HCT116 (cell line): ENCODE measurements around the gene TCF7L1.

Experiments used
- CTCF ChIP-seq, 3 experiments: fragments of 200-600 bp in 1 of 3; sonication (generic) in 1 of 3; IDR thresholded peaks in 2 of 3; conservative IDR thresholded peaks in 1 of 3; 2 replicates each; pipeline ENCODE4 v1.5.1; 2012 to 2017; ENCODE audit warnings: low read depth in 2 of 3, low read length in 2 of 3, antibody characterized with exemption in 1 of 3, borderline replicate concordance in 1 of 3, control low read depth in 1 of 3, mild to moderate bottlenecking in 1 of 3, mixed read lengths in 1 of 3, mixed run types in 1 of 3, moderate library complexity in 1 of 3; ENCODE audit not compliant: insufficient read depth in 1 of 3
- EZH2 ChIP-seq: fragments of 200-600 bp; sonication (generic); IDR thresholded peaks from 2 replicates; pipeline ENCODE4 v1.6.1; 2017; ENCODE audit warnings: antibody characterized with exemption, mixed run types
- JUND ChIP-seq: IDR thresholded peaks from 2 replicates; pipeline ENCODE4 v1.6.1; 2012
- MAX ChIP-seq: IDR thresholded peaks from 2 replicates; pipeline ENCODE4 v1.6.1; 2012
- POLR2A ChIP-seq: IDR thresholded peaks from 2 replicates; pipeline ENCODE4 v1.7.0; 2011; ENCODE audit warnings: borderline replicate concordance; ENCODE audit not compliant: insufficient read depth, insufficient read length; ENCODE audit errors: extremely low read depth
- POLR2AphosphoS5 ChIP-seq: IDR thresholded peaks from 2 replicates; pipeline ENCODE4 v1.6.1; 2011; ENCODE audit warnings: mild to moderate bottlenecking, low read depth, low read length, moderate library complexity
- SP1 ChIP-seq: IDR thresholded peaks from 2 replicates; pipeline ENCODE4 v1.6.1; 2012; ENCODE audit warnings: low read depth
- SRF ChIP-seq: IDR thresholded peaks from 2 replicates; pipeline ENCODE4 v1.6.1; 2012; ENCODE audit warnings: low read depth
- TCF7L2 ChIP-seq: IDR thresholded peaks from 2 replicates; pipeline ENCODE4 v1.7.0; 2011; ENCODE audit warnings: borderline replicate concordance, inconsistent platforms; ENCODE audit not compliant: insufficient read depth, insufficient read length; ENCODE audit errors: extremely low read depth
- ZNF274 ChIP-seq: fragments of 200-500 bp; sonication (Bioruptor generic); IDR thresholded peaks from 2 replicates; pipeline ENCODE4 v1.6.1; 2014; ENCODE audit warnings: mild to moderate bottlenecking, low read depth, low read length, inconsistent platforms
- TF ChIP-seq, protein P1 (sequence below): IDR thresholded peaks from 2 replicates; pipeline ENCODE4 v1.6.1; 2012; ENCODE audit warnings: low read depth

DNA sequence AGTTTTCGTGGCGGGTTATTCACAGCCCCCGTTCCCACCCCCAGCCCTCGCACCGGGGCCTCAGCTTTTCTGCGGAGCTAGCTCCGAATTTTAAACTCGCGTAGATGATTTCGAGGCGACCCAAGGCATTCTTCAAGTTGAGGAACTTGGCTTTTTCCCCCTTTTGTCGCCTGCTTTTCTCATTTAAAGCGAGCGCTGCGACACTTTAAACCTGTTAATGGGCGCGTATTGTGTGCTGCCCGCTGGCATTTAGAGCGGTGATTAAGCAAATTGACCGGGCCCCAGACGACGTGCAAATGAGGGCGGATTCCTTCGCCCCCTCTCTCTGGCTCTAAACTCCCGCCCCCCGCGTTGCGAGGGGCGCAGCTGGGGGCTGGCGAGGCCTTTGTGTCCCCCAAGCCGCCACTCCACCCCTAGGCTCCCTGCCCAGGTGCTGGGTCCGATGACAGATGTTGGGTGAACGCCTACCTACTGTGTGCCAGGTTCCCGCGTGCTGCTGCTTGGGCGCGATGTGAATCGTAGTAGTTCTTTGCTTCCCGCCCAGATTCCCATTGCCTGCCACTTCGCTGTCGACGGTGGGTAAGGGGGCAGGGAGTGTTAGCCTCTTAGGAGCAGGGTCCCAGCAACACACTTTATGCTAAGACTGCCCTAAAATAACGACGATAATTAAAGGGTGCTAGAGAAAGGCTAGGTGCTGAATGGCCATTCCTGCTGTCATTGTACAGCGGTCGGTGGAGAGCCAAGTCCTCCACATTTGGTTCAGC, 1.9 kb downstream of the TCF7L1 start:
- TF ChIP-seq CTCF (IDR thresholded peaks at IDR 0.05 in 2 of 3, conservative IDR thresholded peaks at IDR 0.05 in 1 of 3; ENCODE audit: borderline replicate concordance in 1 of 3, insufficient read depth in 1 of 3, low read depth in 2 of 3, low read length in 2 of 3), result no peak
- TF ChIP-seq EZH2, result no peak
- TF ChIP-seq TCF7L2, result no peak
- no peak for TF ChIP-seq POLR2A
- no peak for TF ChIP-seq MAX
- TF ChIP-seq, protein P1, sequence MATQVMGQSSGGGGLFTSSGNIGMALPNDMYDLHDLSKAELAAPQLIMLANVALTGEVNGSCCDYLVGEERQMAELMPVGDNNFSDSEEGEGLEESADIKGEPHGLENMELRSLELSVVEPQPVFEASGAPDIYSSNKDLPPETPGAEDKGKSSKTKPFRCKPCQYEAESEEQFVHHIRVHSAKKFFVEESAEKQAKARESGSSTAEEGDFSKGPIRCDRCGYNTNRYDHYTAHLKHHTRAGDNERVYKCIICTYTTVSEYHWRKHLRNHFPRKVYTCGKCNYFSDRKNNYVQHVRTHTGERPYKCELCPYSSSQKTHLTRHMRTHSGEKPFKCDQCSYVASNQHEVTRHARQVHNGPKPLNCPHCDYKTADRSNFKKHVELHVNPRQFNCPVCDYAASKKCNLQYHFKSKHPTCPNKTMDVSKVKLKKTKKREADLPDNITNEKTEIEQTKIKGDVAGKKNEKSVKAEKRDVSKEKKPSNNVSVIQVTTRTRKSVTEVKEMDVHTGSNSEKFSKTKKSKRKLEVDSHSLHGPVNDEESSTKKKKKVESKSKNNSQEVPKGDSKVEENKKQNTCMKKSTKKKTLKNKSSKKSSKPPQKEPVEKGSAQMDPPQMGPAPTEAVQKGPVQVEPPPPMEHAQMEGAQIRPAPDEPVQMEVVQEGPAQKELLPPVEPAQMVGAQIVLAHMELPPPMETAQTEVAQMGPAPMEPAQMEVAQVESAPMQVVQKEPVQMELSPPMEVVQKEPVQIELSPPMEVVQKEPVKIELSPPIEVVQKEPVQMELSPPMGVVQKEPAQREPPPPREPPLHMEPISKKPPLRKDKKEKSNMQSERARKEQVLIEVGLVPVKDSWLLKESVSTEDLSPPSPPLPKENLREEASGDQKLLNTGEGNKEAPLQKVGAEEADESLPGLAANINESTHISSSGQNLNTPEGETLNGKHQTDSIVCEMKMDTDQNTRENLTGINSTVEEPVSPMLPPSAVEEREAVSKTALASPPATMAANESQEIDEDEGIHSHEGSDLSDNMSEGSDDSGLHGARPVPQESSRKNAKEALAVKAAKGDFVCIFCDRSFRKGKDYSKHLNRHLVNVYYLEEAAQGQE, result no peak
- TF ChIP-seq ZNF274, result no peak
- no peak for TF ChIP-seq SRF
- TF ChIP-seq JUND, result no peak
- TF ChIP-seq SP1, result no peak
- no peak for TF ChIP-seq POLR2AphosphoS5
